Stimulated activated CD4-positive, alpha-beta T cell treated with anti-CD3 and anti-CD28 coated beads, Interleukin-4, amount 100 ng/mL, for 4 hours (primary cell): Measurements from ENCODE around the gene TP53TG5.
"Not testable (repeated sequence)": the region's sequence is repeated elsewhere in the genome, so short reads cannot be mapped to it uniquely, and the experiment has no call there.

Experiments used
- DNase-seq, 2 experiments: peaks; one replicate each; pipeline ENCODE4 v3.0.0-alpha.2; 2020

The TP53TG5 gene

GRCh38 chr20:45366192-45366591, 11.9 kb downstream of the TP53TG5 start:
- DNase-seq: no peak

GRCh38 chr20:45365444-45365970, 12.6 kb downstream of the TP53TG5 start:
- no peak for DNase-seq

- no peak for DNase-seq
Observed at GRCh38 chr20:45363611-45364492, 14.3 kb downstream of the TP53TG5 start.

GRCh38 chr20:45362804-45363610, 15.1 kb downstream of the TP53TG5 start, which contains the start of gene SYS1:
TSS of gene SYS1 (plus strand) at chr20:45363156. CDS start at chr20:45363532, 376 bp downstream.
- peak; percentile 98 for DNase-seq

- DNase-seq: no peak
Observed at GRCh38 chr20:45361793-45362192, 16.3 kb downstream of the TP53TG5 start.

- DNase-seq: no peak
Observed at GRCh38 chr20:45359406-45360148, 18.5 kb downstream of the TP53TG5 start.

GRCh38 chr20:45359069-45359405, 19.1 kb downstream of the TP53TG5 start:
- no peak for DNase-seq

DNA sequence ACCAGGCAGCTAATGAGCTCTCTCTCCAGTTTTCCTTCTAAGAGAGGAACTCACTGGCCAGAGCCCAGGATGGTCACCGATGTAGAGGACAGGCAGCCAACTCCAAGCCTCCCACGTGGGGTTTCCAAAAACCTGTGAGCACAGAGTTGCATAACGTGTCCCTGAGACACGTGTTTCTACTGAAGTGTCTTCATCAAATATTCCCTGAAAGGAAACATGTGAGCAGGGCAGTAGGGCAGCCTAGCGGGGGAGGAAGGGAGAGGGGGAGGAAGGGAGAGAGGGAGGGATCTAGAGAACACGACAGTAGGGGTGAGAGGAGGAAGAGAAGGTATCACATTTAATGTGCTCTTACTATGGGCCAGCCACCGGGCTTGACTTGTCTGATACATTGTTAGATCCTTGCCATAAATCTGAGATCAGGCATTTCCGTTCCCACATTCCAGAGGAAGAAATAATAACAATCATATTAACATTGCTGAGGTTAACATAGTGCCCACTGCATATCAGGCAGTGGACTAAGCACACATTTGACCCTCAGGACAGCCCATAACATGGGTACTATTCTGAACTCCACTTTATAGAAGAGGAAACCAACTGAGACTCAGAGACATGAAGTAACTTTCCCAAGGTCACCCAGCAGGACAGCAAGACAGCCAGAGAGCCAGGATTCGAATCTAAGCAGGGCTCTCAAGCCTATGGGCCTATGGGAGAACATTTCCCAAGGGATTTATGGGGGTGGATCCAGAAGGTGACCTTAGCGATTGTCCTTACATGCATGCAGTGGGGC, 19.6 kb downstream of the TP53TG5 start:
- no peak for DNase-seq

DNA sequence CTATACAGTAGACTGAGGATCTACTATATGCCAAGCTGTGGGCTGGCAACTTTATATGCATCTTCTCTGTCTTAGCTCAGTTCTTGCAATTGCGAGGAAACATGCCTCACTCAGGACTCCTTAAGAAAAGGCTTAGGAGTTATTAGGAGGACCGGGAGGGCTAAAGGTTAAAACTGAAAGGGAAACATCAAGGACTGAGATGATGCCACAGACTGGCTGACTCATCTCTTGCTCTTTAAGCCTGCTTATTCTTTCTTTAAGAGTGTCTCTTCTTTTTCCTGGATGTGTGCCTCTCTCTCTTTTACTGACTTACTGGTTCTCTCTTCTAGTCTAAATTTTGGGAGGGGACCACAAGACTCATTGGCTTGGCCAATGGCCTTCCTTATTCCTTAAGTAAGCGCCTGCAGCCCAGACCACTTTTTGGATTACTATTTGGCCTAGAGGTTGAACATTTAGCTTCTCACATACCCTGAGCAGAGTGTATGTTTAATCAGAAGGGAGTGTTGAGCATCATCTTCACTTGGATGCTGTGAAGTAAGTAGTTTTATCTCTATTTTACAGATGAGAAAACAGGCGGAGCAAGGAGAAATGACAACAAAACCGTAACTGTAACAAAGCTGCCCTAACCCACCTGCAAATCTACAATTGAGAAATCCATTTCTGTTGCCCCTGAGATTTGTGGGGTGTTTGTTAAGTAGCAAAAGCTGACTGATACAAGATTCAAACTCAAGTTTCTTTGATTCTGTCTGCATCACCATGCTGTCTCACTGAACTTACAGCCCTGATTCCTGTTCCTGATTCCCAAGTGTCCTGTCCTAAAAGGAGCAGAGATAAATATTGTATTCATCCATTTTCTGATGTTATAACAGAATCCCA, 22.7 kb downstream of the TP53TG5 start:
- no peak for DNase-seq

GRCh38 chr20:45354423-45355208, 23.5 kb downstream of the TP53TG5 start:
- no peak for DNase-seq

GRCh38 chr20:45353746-45354145, 24.4 kb downstream of the TP53TG5 start:
- DNase-seq: no peak

DNA sequence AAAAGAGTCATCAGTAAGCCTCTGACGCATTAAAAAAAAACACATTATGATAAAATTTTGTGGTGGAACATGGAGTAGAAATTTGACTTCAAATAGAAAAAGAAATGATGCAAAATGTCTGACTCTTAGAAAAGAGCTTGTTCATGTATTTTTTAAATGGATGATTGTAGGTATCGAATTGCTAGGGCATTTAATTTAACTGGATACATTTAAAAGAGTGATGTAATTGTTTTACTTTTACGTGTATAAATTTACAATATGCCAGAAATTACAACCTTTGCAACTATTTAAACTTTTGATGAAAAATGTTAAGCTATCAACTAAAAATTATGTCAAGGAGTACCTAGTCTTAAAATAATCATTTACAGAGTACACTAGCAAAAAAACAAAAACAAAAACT, 25.4 kb downstream of the TP53TG5 start:
- DNase-seq: no peak

DNA sequence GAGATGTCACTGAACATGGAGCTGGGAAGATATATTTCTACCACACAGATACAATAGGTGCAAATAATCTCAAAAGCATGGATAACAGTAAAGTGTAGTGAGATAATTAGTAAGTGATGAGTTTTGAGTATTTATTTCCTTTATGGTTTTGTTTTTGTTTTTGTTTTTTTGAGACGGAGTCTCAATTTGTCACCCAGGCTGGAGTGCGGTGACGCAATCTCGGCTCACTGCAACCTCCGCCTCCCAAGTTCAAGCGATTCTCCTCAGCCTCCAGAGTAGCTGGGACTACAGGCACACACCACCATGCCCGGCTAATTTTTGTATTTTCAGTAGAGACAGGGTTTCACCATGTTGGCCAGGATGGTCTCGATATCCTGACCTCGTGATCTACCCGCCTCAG, 27.3 kb downstream of the TP53TG5 start:
- DNase-seq: not testable (repeated sequence)

- no peak for DNase-seq
Observed at GRCh38 chr20:45350217-45350616, 27.9 kb downstream of the TP53TG5 start.

DNA sequence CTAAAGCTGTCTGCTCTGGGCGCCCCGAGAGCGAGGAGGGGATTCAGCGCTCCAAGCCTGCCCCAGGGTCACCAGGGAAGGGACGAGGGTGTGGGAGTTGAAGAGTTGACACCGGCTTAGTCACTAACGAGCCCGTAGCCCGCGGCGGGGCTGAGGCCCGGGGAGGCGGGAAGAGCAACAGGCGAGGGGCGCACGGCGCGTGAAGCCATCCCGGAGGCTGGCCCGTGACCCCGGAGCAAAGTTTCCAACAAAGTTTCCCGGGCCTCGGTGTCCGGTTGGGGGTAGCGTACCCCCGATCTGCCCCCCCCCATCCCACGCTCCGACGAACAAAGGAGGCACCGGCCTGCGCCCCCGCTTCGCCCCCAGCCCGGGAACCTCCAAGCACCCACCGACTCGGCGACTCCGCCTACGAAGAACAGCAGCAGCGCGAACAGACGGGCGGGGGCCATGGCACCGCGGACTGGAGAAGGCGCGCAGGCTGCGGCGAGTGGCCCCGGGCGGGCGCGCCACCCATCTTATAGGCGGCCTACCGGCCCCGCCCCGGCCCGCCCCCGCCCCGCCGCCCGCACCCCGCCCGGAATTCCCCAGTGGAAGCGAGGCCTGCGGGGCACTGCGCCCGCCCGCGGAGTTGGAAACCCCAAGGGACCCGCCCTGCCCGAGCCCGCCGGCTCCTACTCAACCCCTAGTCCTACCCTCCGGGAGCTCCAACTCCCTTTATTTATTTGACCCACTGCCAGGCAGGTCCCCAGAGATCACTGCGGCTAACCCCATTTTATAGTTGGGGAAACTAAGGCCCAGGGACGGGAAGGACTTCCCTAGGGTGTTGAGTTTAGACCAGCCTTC, 30.0 kb downstream of the TP53TG5 start, which contains the start of gene SDC4:
Gene SDC4, minus strand, starts transcription at position 489 of the 843 bp plus-strand sequence. Its CDS starts 40 bp downstream, at position 449.
- peak; percentile 72 to 73 for DNase-seq

DNA sequence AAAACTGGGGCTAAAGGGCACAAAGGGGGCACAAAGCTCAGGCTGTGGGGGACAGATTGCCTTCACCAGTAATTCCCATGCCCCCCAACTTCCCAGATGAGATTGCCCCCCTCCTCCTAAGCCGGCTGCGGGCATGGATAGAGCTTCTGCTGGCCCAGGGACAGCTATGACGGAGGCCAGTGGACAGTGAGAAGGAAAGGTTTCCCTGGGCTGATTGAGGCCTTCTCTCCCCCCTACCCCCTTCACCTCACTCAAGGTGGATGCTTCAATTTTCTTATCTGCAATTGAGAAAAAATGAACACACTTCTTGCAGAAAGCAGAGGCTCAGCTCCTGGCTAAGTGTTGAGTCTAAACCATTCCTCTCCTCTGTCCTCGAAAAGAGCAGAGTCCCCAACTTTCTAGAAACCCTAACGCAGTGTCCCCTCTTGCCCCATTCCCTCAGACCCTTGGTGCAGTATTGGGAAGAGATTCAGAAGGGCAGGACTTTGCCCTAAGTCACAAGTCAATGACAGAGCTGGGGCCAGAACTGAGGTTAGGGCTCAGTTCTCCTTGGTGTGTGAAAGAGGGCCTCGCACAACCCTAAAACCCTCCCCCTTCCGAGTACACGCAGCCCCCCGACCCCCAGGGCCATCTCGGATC, 30.7 kb downstream of the TP53TG5 start:
- no peak for DNase-seq

DNA sequence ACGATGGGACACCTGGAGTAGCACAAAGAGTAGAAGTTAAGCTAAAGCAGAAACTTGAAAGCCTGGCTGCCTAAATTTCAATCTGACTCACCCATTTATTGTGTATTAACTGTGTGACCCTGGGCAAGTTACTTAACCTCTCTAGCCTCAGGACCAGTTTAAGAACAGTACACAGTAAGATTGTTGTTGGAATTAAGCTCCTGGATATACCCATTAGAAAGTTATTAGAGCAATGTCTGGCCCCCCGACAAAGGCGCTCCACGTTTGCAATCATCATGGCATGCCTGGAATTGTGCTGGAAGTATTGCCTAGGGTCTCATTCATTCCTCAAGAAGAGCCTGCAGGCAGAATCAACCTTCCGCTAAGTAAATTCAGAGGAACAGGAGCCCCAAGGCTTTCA, 31.3 kb downstream of the TP53TG5 start:
- no peak for DNase-seq

DNA sequence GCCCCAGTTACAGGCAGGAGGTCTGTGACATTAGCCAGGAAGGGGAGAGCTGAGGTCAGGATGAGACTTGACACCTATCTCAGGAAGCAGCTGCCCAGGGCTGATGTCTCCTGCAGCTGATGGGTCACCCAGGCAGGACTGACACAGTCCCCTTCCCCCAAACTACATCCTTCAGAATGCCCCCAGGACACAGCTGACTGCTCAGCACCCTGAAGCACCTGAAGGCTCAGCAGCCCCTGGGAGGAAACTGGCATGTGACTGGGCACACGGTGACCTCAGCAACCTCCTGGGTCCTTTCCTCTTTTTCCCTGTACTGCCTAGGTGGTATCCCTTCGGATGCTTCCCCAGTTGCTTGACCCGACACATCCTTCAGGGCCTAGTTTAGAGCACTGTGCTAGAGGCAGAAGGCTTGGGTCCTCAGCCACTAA, 31.8 kb downstream of the TP53TG5 start:
- no peak for DNase-seq
